Motor neuron (in vitro differentiated cells): ENCODE data around the gene DAAM2. TPM values are rescaled to one million over a fixed set of nuclear protein-coding genes. Genes with fewer than 3 reads are reported as not detected.

Source experiments
- ATAC-seq, 8 experiments: fragments of 200-7000 bp; cut with Tn5 transposase; replicated peaks in 6 of 8; 2 replicates each; pipeline ENCODE4 v1.8.0; 2021; ENCODE audit warnings: mild to moderate bottlenecking in 8 of 8, moderate library complexity in 8 of 8
- H3K27ac ChIP-seq, 2 donors: fragments of 250-450 bp; sonication (Bioruptor Pico); 2 replicates each; pipeline ENCODE4 v1.9.0; 2021; ENCODE audit warnings: antibody characterized with exemption in 2 of 2, mild to moderate bottlenecking in 2 of 2, moderate library complexity in 1 of 2
- H3K4me1 ChIP-seq, 2 donors: fragments of 250-450 bp; sonication (Bioruptor Pico); replicated peaks in 1 of 2; 2 replicates each; pipeline ENCODE4 v1.6.1; 2021; ENCODE audit warnings: antibody characterized with exemption in 2 of 2, mild to moderate bottlenecking in 2 of 2, moderate library complexity in 1 of 2
- H3K4me3 ChIP-seq, 5 donors: fragments of 250-450 bp; sonication (Bioruptor Pico); 2 replicates each; pipeline ENCODE4 v1.9.0; 2021; ENCODE audit warnings: antibody characterized with exemption in 5 of 5, mild to moderate bottlenecking in 5 of 5, moderate library complexity in 4 of 5
- WGBS, 10 experiments: fragments of 450-650 bp; shearing (Covaris generic); methylation state at CpG; one replicate each; pipeline ENCODE4 v1.0.0; 2022; 5-methylcytosine and 5-hydroxymethylcytosine counted together
- in situ Hi-C, 9 experiments: fragments of 400-800 bp; cut with MboI; loops; one replicate each; pipeline ENCODE4 v1.15.0; 2021; ENCODE audit warnings: low sequenced_read_pairs in 9 of 9, low pct_unique_long_range_greater_than_20kb in 2 of 9; ENCODE audit not compliant: unreplicated experiment in 9 of 9
- total RNA-seq, 8 experiments: library from RNA; unstranded; fragments of 300-600 nt; gene quantifications; 2 replicates each; pipeline versions ENCODE4 v1.2.3 to v1.2.4, GENCODE V29; 2022

The DAAM2 gene
- total RNA-seq, 8 experiments from 2014 or later = 0.60 to 11.3 (median 2.4) TPM

- H3K27ac ChIP-seq = no peak overlapping the region
- no peak for ATAC-seq
- 67 to 100% methylated on average over 1 of the region's 2 CpGs; no CpG with 5 or more reads in 8 of the 10 experiments for WGBS, 10 experiments
- in situ Hi-C loops = loop anchor here in 1 of 9 experiments (25.0 kb wide), 1 partner anchor 540 kb away; no protein-coding TSS in a partner anchor
- H3K4me1 ChIP-seq = no peaks in the 10 kb centered on the region
- no peak overlapping the region for H3K4me3 ChIP-seq
Observed at GRCh38 chr6:39902136-39902535, 110.0 kb downstream of the DAAM2 start.

GRCh38 chr6:39902786-39903465 is 110.8 kb downstream of the DAAM2 start:
- no peak for ATAC-seq
- no peak overlapping the region for H3K4me3 ChIP-seq
- H3K4me1 ChIP-seq = no peaks in the 10 kb centered on the region
- 60 to 100% (median 100%) methylated on average over 1 of the region's 4 CpGs; no CpG with 5 or more reads in 7 of the 10 experiments for WGBS, 10 experiments
- H3K27ac ChIP-seq = no peak overlapping the region
- in situ Hi-C loops = loop anchor here in 1 of 9 experiments (25.0 kb wide), 1 partner anchor 541 kb away; no protein-coding TSS in a partner anchor

GRCh38 chr6:39903656-39904055 is 111.5 kb downstream of the DAAM2 start:
- no CpG with 5 or more reads among the region's 6 CpGs for WGBS, 10 experiments
- no peak for ATAC-seq

GRCh38 chr6:39904946-39905639 is 112.9 kb downstream of the DAAM2 start:
- in situ Hi-C loops = loop anchor here in 1 of 9 experiments (25.0 kb wide), 1 partner anchor 543 kb away; no protein-coding TSS in a partner anchor
- no peaks in the 10 kb centered on the region for H3K4me1 ChIP-seq
- H3K4me3 ChIP-seq = no peak overlapping the region
- H3K27ac ChIP-seq = no peak overlapping the region
- WGBS, 10 experiments = 73 to 100% (median 92%) methylated on average over 3 of the region's 4 CpGs; no CpG with 5 or more reads in 6 of the 10 experiments
- no peak for ATAC-seq

More at GRCh38 chr6:39903656-39904055, 111.5 kb downstream of the DAAM2 start:
- in situ Hi-C loops = loop anchor here in 1 of 9 experiments (25.0 kb wide), 1 partner anchor 541 kb away; no protein-coding TSS in a partner anchor
- no peak overlapping the region for H3K4me3 ChIP-seq
- no peaks in the 10 kb centered on the region for H3K4me1 ChIP-seq
- H3K27ac ChIP-seq = no peak overlapping the region

GRCh38 chr6:39905640-39905975 is 113.4 kb downstream of the DAAM2 start:
- no peak overlapping the region for H3K4me3 ChIP-seq
- H3K27ac ChIP-seq = no peak overlapping the region
- 60 to 100% (median 88%) methylated on average over 1 to 3 of the region's 4 CpGs; no CpG with 5 or more reads in 4 of the 10 experiments for WGBS, 10 experiments
- in situ Hi-C loops = loop anchor here in 1 of 9 experiments (25.0 kb wide), 1 partner anchor 543 kb away; no protein-coding TSS in a partner anchor
- H3K4me1 ChIP-seq = no peaks in the 10 kb centered on the region
- no peak for ATAC-seq

- no peak overlapping the region for H3K27ac ChIP-seq
- in situ Hi-C loops = loop anchor here in 1 of 9 experiments (25.0 kb wide), 1 partner anchor 544 kb away; no protein-coding TSS in a partner anchor
- no peaks in the 10 kb centered on the region for H3K4me1 ChIP-seq
- 76 to 100% (median 80%) methylated on average over 1 to 3 of the region's 13 CpGs; no CpG with 5 or more reads in 7 of the 10 experiments for WGBS, 10 experiments
- ATAC-seq = no peak
- no peak overlapping the region for H3K4me3 ChIP-seq
Observed at GRCh38 chr6:39906318-39906761, 114.2 kb downstream of the DAAM2 start.

GRCh38 chr6:39907871-39908575 is 115.8 kb downstream of the DAAM2 start:
- in situ Hi-C loops = loop anchor here in 1 of 9 experiments (25.0 kb wide), 1 partner anchor 546 kb away; no protein-coding TSS in a partner anchor
- no peak overlapping the region for H3K27ac ChIP-seq
- no peaks in the 10 kb centered on the region for H3K4me1 ChIP-seq
- WGBS, 10 experiments = 86 to 100% (median 100%) methylated on average over 1 to 5 of the region's 5 CpGs; no CpG with 5 or more reads in 2 of the 10 experiments
- ATAC-seq = no peak
- no peak overlapping the region for H3K4me3 ChIP-seq

GRCh38 chr6:39908838-39909583 is 116.8 kb downstream of the DAAM2 start:
- 67 to 100% (median 90%) methylated on average over 1 to 3 of the region's 13 CpGs; no CpG with 5 or more reads in 4 of the 10 experiments for WGBS, 10 experiments
- no peak for ATAC-seq
- in situ Hi-C loops = loop anchor here in 1 of 9 experiments (25.0 kb wide), 1 partner anchor 547 kb away; no protein-coding TSS in a partner anchor
- Histone ChIP-seq H3K27ac (no peak overlapping the region), H3K4me1 (no peaks in the 10 kb centered on the region), H3K4me3 (no peak overlapping the region)

- no peak overlapping the region for H3K27ac ChIP-seq
- in situ Hi-C loops = loop anchor here in 1 of 9 experiments (25.0 kb wide), 1 partner anchor 547 kb away; no protein-coding TSS in a partner anchor
- H3K4me1 ChIP-seq = no peaks in the 10 kb centered on the region
- no peak overlapping the region for H3K4me3 ChIP-seq
- WGBS, 10 experiments = 86 to 100% (median 97%) methylated on average over 1 to 4 of the region's 5 CpGs; no CpG with 5 or more reads in 6 of the 10 experiments
- ATAC-seq = no peak
Observed at GRCh38 chr6:39909701-39910100, 117.5 kb downstream of the DAAM2 start.

- Histone ChIP-seq H3K27ac (no peak overlapping the region), H3K4me3 (no peak overlapping the region), H3K4me1 (no peaks in the 10 kb centered on the region)
- in situ Hi-C loops = loop anchor here in 1 of 9 experiments (25.0 kb wide), 1 partner anchor 548 kb away; no protein-coding TSS in a partner anchor
- no peak for ATAC-seq
Observed at GRCh38 chr6:39910164-39910563, 118.0 kb downstream of the DAAM2 start.

- WGBS, 10 experiments = 90 to 100% (median 90%) methylated on average over 1 to 2 of the region's 2 CpGs; no CpG with 5 or more reads in 7 of the 10 experiments
- no peak overlapping the region for H3K27ac ChIP-seq
- no peak overlapping the region for H3K4me3 ChIP-seq
- no peaks in the 10 kb centered on the region for H3K4me1 ChIP-seq
- no peak for ATAC-seq
- in situ Hi-C loops = loop anchor here in 1 of 9 experiments (25.0 kb wide), 1 partner anchor 548 kb away; no protein-coding TSS in a partner anchor
Observed at GRCh38 chr6:39910744-39911143, 118.6 kb downstream of the DAAM2 start.
